Renal cortex interstitium (tissue), 11 donors: ENCODE measurements around the gene ABR. TPM values are rescaled to one million over a fixed set of nuclear protein-coding genes. Genes with fewer than 3 reads are reported as not detected.
"Not testable (repeated sequence)": the region's sequence is repeated elsewhere in the genome, so short reads cannot be mapped to it uniquely, and the experiment has no call there.

Experiments used
- DNase-seq, 11 donors: peaks; one replicate each; pipeline ENCODE4 v3.0.0-alpha.2; 2013; ENCODE audit warnings: low read depth in 9 of 11, low spot score in 4 of 11; ENCODE audit errors: extremely low read depth in 1 of 11
- polyA plus RNA-seq, 3 donors: library from polyadenylated mRNA; unstranded; fragments of 120-200 nt; gene quantifications; one replicate each; pipeline ENCODE4 v1.2.1, GENCODE V29; 2013; ENCODE audit not compliant: insufficient read length in 3 of 3

ABR gene
- polyA plus RNA-seq, 3 donors: 57.1 to 65.6 (median 58.5) TPM

DNA sequence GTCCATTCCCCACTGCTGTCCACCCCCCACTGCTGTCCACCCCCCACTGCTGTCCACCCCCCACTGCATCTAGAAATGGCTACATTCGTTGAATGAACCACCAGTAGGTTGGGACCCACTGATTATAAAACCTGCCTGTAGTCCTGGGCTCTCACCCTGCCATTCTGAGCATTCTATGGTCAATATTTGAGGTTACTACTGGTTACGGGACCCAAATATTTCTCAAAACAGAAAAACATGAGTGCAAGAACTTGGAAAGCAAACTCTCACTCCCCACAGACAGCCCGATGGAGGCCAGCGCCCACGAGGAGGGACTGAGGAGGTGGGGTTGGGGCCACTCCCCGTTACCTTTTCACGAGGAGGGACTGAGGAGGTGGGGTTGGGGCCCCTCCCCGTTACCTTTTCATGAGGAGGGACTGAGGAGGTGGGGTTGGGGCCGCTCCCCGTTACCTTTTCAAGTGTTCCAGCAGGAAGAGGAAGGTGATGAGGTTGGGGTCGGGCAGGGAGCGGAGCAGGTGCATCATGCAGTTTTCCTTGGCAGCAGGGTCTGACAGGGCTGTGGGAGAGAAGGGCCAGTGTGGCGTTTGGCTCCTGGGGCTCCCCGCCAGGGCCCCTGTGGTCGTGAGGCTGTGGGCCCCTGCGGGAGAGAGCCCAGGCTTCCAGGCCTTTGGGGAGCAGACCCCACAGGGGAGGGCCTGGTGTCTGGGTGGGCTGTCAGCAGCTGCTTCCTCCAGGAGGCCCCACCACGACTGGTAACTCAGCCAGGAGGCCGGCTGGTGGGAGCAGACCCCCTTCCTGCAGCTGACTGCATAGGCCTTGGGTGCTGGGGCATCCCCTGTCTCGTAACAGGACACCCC lies 170.3 kb downstream of the ABR start:
- no peak for DNase-seq

DNA sequence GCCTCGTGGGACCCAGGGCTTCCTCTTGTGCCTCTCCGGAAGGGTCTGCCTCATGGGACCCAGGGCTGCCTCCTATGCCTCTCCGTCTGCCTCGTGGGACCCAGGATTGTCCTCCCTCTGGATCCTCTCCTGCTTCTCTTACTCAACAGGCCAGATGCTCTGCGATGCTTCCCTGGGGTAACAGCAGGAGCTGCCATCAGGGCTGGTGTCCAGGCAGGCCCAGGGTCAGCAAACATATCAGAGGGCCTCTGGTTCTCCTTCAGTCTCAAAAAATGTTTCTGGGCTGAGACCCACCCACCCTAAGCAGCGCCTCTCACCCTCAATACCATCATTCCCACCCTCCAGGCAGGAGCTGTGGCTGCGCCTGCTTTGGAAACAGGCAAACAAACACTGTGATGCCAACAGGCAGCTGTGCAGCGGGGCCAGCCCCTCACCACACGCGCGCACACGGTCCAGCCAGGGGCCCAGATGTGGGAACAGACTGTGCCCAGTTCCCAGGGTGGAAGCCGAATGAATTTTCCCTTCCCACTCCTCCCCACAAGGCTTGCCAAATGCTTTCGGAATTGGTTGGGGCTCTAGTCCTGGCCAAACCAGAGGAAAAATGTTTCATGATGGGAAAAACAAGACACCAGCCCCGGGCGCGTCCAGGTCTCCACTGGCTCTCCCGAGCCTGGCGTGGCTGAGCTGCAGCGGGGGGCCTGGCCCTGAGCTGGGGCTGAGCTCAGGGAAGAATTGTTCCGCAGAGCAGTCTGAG lies 171.6 kb downstream of the ABR start:
- DNase-seq: no peak

DNA sequence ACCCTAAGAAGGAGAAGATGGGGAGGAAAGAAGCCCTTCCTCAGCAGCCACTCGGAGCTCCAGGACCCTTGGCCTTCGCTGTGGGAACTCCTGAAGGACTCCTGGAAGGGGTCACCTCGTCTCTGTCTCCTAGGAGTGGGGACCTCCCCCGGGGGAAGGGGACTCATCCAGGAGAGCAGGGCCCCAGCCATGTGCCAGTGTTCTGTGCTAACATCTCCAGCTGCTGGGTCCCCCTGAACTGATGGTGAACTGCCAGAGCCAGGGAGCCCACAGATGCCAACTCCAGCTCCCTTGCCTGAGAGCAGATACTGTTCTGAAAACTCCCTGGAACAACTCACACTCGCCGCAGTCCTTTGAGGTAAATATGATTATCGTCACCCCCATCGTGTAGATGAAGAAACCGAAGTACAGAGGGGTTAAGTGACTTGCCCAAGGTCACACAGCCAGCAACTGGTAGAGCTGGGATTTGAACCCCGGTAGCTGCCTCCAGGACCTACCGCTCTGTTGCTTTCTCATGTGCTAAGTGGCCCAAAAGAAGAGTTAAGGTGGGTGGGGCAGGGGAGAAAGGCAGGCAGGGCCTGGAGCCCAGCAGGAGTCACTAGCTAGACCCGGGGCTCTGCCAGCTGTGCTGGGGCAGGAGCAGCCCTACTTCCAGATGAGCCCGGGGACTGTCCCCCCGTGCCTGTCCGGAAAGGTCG lies 172.3 kb downstream of the ABR start:
- no peak for DNase-seq

DNA sequence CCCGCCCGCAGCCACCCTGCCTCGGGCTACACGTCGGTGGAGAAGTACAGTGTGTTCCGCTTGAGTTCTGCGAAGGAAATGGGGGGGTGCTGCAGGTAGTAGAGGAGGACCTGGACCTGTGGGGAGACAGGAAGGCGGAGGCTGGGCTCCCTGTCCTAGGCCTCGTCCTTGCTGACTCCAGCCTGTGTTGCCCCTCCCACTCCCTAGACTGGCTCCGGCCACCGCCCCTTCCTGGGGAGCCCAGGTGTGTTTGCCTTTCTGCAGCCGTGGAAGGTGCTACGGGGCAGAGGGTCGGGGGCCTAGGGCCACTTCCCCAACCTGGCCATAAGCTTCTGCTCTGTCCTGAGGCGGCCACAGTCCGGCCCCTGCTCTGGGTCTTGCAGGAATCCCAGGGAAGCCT lies 173.7 kb downstream of the ABR start:
- DNase-seq: no peak

DNA sequence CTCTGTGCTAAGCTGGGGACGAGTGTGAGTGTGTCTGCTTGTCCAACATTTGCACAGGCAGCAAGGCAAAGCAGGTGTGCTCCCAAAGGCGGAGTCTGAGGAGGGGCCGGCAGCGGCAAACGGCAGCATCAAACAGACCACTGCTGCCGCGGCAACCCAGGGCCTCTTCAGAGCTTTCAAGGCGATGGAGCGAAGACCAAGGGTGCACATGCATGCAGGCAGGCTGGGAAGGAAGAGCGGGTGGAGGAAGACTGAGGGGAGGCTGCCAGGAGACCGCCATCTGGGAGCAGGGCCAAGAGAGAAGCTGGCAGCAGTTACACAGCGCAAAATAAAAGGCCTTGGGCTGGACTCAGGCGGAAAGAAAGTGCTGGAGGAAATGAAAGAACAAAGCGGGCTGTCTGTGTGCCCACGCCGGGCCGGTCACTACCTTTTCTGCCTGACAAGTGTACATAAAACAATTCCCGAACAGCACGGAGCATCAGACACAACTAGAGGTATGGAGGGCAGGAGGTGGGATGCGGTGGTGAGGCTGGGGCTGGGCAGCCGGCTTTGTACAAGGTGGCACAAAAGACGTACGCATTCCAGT lies 174.3 kb downstream of the ABR start:
- no peak for DNase-seq

DNA sequence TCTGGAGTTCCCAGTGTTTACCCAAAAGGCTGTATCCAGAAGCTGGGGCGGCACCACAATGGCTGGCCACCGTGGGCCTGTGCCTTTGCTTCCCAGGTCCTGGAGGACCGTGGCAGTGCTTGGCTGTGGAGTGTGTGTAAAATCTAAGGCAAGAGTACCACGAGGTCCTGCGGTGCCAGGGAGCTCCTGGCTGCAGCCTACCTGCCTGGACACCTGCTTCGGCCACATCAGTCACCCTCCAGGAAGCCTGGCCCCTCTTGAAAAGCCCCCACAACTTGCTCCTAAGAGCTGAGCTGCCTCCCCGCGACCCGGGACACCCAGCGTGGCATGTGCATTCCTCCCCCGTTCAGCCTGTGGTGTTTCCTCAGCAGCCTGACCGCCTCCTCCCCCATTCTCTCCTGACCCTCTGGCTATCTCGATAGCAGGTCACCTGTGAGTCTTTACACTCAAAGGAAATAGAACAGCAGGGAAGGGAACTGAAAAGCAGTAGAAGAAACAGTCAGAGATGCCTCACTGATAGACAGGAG lies 174.9 kb downstream of the ABR start:
- no peak for DNase-seq

DNA sequence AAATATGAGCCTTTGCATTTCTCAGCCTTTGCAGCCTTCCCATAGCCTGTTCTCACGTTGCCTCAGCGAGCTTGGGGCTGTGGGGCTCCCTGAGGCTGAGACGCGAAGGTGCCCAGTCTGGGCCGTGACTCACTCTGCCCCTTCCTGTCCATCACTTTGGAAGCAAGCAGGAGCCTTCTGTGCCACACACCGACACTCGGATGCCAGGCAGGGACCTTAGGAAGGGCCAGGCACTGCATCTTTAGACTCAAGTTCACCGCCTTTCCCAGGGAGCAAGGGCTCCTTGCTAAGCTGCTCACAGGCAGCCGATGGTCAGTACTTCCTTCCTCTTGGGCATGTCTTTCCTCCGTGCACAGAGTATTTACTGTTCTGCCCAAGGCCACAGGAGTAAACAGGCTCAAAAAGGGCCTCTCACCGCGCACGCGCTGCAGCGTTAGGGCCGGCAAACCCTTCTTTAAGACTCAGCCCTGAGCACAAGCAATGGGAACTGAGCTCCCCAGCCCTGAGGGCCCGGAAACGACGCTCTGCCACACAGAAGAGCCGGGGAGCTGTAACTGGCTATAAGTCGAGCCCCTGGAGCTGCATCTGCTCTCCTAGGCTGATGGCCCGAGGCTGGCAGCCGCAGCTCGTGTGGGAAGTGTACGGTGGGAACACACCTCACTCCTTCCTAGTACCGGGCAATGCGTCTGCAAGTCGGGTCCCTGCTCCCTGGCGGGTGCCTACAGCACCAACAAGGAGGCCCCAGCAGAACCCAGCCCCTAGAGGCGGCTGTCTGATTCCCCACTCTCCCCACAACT lies 175.6 kb downstream of the ABR start:
- no peak for DNase-seq

DNA sequence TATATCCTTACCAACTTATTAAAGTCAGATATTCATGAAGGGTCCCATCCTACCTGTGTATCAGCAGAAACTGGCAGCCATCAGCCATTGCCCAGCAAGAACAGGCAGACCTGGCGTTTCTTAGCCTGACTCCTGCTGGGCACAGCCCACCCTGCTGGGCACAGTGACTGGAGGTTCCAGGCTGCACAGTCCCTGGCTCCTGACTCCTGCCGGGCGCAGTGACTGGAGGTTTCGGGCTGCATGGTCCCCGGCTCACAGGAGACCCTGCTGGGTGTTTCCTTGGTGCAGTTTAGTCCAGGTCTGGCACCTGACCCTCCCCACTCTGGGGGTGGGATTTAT lies 176.2 kb downstream of the ABR start:
- no peak for DNase-seq

DNA sequence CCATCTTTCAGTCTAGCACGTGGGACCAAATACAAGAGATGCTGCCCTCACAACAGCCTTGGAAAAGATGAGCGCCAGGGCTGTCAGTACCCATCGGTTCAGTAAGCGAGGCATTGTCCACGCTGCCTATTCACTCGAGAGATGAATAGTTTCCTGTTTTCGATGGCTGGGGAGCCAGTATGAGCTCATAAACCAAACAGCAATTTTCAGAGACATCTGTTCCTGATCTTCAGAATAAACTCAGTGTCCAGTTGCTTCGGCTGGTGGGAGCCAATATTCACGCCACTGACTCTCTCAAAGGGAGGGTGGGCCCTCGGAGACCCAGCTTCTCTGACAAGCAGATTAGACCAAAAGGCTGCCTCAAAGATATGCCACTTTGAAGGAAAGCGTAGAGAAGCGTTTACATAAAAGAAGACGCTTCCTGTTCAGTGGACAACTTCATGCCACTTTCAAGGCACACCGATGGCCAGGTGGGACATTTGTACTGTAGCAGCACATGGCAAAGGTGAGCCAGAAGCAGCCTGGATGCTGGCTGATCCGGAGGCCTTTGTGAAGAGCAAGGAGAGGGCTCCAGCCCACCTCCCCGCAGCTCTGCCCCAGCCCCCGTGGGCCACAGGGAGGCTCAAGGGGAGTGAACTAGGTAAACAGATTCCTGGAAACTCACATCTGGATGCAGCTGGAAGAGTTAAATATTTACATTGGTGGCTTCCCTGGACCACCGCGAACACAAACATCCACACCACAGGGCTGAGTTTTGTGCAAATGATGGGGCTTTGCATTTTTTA lies 176.8 kb downstream of the ABR start:
- no peak for DNase-seq

DNA sequence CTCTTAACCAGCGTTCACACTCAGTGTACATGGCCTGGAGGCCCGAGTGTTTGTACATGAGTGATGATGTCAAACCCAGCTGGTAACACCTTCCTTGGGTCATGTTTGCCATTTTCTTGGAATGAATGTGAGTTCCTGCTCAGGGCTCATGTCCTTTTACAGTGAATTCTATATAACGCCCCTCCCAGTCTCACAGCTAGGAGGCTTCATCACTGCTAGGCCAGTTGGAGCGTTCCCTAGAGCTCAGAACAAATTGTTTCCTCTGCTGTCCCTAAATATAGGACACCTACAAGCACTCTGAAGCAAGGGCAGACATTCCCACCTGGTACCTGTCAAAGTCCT lies 177.4 kb downstream of the ABR start:
- no peak for DNase-seq

DNA sequence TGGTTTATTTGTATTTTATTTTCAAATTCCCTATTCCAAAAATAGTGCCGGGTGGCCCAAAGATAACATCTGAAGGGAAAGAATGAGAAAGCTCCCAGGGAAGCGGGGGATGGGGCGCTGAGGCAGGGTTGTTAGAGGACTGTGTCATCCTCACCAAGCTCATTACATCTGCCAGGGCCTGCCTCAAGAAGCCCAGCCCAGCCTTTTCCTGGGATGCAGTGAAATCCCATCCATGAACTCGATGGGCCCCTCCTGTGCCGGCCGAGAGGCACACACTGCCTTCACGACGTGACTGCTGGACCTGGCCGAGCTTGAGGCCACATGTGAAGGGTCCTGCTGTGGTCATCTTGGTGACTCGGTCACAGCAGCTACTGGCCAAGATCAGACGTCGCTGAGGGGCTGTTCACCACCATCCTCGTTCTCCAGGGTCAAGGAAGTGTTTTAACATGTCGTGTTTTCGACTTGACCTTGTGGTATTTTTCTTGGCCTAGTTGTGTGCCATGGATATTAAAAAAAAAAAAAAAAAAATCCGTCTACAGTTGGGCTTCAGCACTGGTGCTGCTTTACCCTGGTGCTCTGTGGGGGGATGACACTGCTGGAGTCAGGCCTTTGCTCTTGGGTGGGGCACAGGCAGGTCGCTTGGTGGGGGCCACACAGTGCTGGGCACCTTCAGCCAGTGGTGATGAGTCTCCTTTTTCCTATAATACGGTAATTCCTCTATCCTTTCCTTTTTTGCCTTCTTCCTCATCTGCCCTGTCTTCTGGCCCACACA lies 178.0 kb downstream of the ABR start:
- DNase-seq: no peak

DNA sequence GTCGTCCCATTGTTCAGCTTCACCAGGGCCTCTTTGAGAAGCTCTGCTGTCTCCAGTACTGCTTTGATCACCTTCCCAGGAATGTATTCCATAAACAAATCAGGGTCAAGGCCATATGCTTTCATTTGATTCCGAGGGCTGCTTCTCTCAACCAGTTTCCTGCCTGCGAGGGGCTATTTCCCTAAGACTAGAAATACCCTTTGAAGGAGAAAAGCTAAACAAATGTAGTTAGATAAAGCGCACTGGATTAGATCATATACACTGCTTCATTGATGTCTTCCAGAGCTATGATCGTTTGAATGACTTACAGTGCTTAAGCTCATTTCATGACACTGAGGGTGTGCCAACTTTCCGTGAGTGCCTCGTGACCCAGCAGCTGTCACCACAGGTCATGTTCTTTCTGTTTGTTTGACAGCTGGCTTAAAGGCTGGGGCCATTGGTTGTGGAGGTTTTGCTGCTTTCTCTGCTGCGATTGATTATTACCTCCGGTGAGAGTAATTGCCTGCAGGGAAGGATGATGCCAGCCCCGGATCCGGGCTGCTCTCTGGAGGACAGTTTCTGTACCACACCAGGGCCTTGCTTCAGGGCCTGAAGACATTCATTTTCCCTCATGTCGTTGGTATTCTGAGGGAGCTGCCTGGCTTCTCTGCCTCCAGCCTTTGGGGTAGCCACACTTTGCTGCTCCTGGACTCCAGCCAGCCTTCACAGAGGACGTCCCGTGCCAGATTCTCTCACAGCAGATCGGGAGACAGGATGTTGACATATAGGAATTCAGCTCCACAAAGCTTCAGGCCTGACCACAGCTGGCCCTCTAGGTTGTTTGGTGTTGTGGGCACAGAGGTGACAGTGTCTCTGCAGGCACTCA lies 179.0 kb downstream of the ABR start:
- DNase-seq: no peak

DNA sequence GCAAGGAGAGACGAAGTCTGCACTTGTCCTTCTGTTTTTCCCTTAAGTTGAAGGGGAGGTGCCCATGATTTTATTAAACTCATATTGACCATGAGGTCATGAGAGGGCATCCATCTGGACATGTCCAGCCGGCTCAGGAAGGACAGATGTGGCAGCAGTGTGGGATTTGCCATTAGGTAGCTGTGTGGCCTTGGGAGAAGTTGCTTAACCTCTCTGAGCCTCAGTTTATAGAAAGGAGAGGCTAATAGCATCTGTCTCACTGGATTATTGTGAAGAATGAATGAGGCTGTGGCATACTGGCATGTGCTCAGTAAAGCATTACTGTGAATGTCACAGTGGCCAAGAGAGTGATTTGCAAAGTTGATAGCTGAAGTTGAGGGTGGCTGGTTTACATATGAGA lies 181.7 kb downstream of the ABR start:
- DNase-seq: no peak

DNA sequence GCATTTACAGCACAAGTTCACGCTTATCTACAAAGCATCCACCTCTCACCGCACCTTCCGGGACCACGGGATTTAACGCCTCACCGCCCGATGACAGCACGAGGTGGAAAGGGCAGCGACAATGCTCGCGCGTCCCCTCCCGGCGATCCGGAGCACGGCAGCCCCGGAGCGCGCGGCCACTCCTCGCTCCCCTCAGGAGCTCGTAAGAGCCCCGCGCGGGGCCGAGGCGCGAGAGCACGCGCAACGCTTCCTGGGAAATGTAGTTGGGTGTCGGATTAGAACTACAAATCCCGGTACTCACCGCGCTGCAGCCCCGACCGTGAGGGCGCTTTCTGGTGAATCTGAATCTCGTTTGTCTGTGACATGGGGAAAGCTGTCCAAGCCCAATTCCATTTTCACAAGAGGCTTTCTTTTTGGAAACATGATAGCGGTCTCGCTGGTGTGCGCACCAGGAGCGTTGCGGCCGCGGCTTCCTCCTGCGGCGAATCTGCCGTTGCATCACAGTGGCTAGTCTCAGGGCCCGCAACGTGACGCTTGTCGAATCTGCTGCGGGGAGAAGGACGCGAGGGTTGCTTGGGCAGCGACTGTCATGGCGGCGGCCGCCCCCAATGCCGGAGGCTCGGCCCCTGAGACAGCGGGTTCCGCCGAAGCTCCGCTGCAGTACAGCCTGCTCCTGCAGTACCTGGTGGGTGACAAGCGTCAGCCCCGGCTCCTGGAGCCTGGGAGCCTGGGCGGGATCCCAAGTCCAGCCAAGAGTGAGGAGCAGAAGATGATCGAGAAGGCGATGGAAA lies 183.0 kb downstream of the ABR start, which contains the start of gene TIMM22:
TSS of gene TIMM22 (plus strand) at position 576 of the 791 bp plus-strand sequence. CDS start at position 590, 14 bp downstream.
- peak; percentile 91 to 96 (median 95) for DNase-seq

DNA sequence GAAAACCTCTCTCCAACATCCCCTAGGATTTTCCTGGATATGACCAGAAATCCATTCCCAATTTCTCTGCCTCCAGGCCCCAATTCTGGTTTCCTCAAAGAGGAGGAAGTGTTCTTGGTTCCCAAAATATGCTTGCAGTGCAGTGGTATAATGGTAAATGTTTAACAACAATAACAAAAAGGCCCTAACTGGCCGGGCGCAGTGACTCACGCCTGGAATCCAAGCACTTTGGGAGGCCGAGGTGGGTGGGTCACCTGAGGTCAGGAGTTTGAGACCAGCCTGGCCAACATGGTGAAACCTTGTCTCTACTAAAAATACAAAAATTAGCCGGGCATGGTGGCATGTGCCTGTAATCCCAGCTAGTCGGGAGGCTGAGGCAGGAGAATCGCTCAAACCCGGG lies 184.5 kb downstream of the ABR start:
- not testable (repeated sequence) for DNase-seq
